A549 (cell line): ENCODE data around the gene RPE.

ENCODE experiments used
- EP300 ChIP-seq, 2 experiments: fragments of >200 bp; sonication (Bioruptor Twin); formaldehyde crosslinking; IDR thresholded peaks; 2 replicates in 1 of 2; 3 replicates in 1 of 2; pipeline ENCODE4 v1.6.1; 2016 to 2017
- TF ChIP-seq, protein P1 (sequence below): fragments of 200-600 bp; sonication (generic); IDR thresholded peaks from 2 replicates; pipeline ENCODE4 v1.6.1; 2016; ENCODE audit warnings: antibody characterized with exemption, mild to moderate bottlenecking, moderate library complexity
- TF ChIP-seq, protein P2 (sequence below): IDR thresholded peaks from 2 replicates; pipeline ENCODE4 v1.6.1; 2012; ENCODE audit warnings: low read depth, borderline replicate concordance
- TF ChIP-seq, protein P3 (sequence below): fragments of 150-350 bp; IDR thresholded peaks from 2 replicates; pipeline ENCODE4 v1.6.1; 2014; ENCODE audit warnings: low read depth, mild to moderate bottlenecking, low read length

DNA sequence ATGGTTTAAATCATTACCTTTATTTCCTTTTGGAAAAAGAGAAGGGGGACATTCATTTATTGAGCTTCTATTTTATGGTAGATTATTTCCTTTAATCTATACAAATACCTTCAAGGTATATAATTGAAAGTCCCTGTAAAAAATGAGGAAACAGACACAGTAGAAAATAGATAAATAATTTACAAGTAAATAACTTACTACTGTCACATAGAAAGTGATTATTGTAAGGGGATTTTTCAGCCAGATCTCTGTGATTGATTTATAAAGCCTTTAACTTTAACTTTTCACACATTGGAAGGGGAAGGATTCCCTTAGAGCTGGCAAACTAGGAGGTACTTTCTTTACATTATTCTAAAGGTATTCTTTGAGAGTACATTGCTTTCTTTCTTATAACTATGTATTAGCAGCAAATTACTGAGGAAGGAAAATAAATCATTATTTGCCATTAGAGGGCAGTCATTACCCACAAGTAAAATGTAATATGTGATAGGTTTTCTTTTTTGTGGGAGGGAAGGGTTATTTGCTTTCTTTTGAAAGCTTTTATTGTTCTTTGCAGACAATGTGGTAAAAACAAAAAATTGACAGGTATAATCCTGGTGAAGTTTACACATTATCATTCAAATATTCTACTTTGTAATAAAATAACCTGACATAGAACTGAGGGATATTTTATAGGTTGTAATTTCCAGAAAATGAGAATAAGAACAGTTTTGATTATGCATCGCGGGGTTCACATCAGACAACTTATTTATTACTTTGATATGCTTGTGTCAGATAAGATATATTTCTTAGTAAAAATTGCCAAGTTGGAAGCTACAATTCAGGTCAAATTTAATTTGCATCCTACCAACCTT is 24.8 kb upstream of the RPE start:
- TF ChIP-seq, protein P1, sequence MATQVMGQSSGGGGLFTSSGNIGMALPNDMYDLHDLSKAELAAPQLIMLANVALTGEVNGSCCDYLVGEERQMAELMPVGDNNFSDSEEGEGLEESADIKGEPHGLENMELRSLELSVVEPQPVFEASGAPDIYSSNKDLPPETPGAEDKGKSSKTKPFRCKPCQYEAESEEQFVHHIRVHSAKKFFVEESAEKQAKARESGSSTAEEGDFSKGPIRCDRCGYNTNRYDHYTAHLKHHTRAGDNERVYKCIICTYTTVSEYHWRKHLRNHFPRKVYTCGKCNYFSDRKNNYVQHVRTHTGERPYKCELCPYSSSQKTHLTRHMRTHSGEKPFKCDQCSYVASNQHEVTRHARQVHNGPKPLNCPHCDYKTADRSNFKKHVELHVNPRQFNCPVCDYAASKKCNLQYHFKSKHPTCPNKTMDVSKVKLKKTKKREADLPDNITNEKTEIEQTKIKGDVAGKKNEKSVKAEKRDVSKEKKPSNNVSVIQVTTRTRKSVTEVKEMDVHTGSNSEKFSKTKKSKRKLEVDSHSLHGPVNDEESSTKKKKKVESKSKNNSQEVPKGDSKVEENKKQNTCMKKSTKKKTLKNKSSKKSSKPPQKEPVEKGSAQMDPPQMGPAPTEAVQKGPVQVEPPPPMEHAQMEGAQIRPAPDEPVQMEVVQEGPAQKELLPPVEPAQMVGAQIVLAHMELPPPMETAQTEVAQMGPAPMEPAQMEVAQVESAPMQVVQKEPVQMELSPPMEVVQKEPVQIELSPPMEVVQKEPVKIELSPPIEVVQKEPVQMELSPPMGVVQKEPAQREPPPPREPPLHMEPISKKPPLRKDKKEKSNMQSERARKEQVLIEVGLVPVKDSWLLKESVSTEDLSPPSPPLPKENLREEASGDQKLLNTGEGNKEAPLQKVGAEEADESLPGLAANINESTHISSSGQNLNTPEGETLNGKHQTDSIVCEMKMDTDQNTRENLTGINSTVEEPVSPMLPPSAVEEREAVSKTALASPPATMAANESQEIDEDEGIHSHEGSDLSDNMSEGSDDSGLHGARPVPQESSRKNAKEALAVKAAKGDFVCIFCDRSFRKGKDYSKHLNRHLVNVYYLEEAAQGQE: no peak
- TF ChIP-seq EP300 (IDR thresholded peaks at IDR 0.05): no peak
- TF ChIP-seq, protein P2, sequence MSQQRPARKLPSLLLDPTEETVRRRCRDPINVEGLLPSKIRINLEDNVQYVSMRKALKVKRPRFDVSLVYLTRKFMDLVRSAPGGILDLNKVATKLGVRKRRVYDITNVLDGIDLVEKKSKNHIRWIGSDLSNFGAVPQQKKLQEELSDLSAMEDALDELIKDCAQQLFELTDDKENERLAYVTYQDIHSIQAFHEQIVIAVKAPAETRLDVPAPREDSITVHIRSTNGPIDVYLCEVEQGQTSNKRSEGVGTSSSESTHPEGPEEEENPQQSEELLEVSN: no peak
- TF ChIP-seq, protein P3, sequence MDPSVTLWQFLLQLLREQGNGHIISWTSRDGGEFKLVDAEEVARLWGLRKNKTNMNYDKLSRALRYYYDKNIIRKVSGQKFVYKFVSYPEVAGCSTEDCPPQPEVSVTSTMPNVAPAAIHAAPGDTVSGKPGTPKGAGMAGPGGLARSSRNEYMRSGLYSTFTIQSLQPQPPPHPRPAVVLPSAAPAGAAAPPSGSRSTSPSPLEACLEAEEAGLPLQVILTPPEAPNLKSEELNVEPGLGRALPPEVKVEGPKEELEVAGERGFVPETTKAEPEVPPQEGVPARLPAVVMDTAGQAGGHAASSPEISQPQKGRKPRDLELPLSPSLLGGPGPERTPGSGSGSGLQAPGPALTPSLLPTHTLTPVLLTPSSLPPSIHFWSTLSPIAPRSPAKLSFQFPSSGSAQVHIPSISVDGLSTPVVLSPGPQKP: no peak
